WTC11 (cell line): ENCODE data around the gene SLIT1. TPM values are rescaled to one million over a fixed set of nuclear protein-coding genes. Genes with fewer than 3 reads are reported as not detected.
A peak's percentile ranks its signal among the peaks of the same experiment; 100 is the strongest.

ENCODE experiments used
- ATAC-seq: fragments of 200-7000 bp; cut with Tn5 transposase; 2 replicates; pipeline ENCODE4 v1.10.0; 2021; ENCODE audit warnings: mild to moderate bottlenecking, moderate library complexity
- CTCF ChIA-PET: fragments of 300-600 bp; sonication (Branson Sonifier 250); formaldehyde crosslinking; loops from one replicate; lab custom pipeline; 2021; ENCODE audit warnings: antibody characterized with exemption; lab: Charles Lee
- POLR2A ChIA-PET: fragments of 350-600 bp; sonication (Branson Sonifier 250); formaldehyde crosslinking; loops from one replicate; lab custom pipeline; 2021; ENCODE audit warnings: antibody characterized with exemption; lab: Charles Lee
- DNase-seq: peaks from one replicate; pipeline ENCODE4 v3.0.0; 2021; ENCODE audit warnings: low spot score
- H3K27ac Mint-ChIP-seq: 2 replicates; pipeline ENCODE4 v1.8.0; 2021; ENCODE audit warnings: mixed read lengths
- H3K27me3 Mint-ChIP-seq: 2 replicates; pipeline ENCODE4 v1.8.0; 2021; ENCODE audit warnings: low read depth, mild to moderate bottlenecking, moderate library complexity, mixed read lengths
- H3K36me3 Mint-ChIP-seq: 2 replicates; pipeline ENCODE4 v1.8.0; 2021; ENCODE audit warnings: mixed read lengths
- H3K4me1 Mint-ChIP-seq: 2 replicates; pipeline ENCODE4 v1.8.0; 2022; ENCODE audit warnings: mixed read lengths
- H3K4me3 Mint-ChIP-seq: 2 replicates; pipeline ENCODE4 v1.8.0; 2021; ENCODE audit warnings: mild to moderate bottlenecking, moderate library complexity, mixed read lengths
- H3K9me3 Mint-ChIP-seq: 2 replicates; pipeline ENCODE4 v1.8.0; 2021; ENCODE audit warnings: mixed read lengths
- ARID4B ChIP-seq: sonication (generic); formaldehyde crosslinking; IDR thresholded peaks from 2 replicates; pipeline ENCODE4 v1.8.0; 2023; ENCODE audit warnings: missing genetic modification reagents, mild to moderate bottlenecking, borderline replicate concordance
- CBFB ChIP-seq: sonication (generic); formaldehyde crosslinking; IDR thresholded peaks from 2 replicates; pipeline ENCODE4 v1.8.1; 2022; ENCODE audit warnings: mild to moderate bottlenecking, low read depth, missing genetic modification reagents
- CTCF ChIP-seq: fragments of 200-600 bp; IDR thresholded peaks from 2 replicates; pipeline ENCODE4 v1.8.0; 2022; ENCODE audit warnings: antibody characterized with exemption
- FOXP1 ChIP-seq: sonication (generic); formaldehyde crosslinking; IDR thresholded peaks from 2 replicates; pipeline ENCODE4 v1.8.0; 2022; ENCODE audit warnings: missing genetic modification reagents, mild to moderate bottlenecking, moderate library complexity, borderline replicate concordance
- GTF2I ChIP-seq: fragments of 250-450 bp; sonication (Bioruptor Pico); conservative IDR thresholded peaks from 2 replicates; pipeline ENCODE4 v1.4.0; 2021; ENCODE audit warnings: mild to moderate bottlenecking
- MAX ChIP-seq: sonication (generic); formaldehyde crosslinking; IDR thresholded peaks from 2 replicates; pipeline ENCODE4 v1.8.0; 2022; ENCODE audit warnings: mild to moderate bottlenecking, missing genetic modification reagents
- MXD4 ChIP-seq: fragments of 250-450 bp; sonication (Bioruptor Pico); IDR thresholded peaks from 2 replicates; pipeline ENCODE4 v1.8.0; 2021; ENCODE audit warnings: mild to moderate bottlenecking, moderate library complexity, borderline replicate concordance
- NFE2L1 ChIP-seq: sonication (generic); formaldehyde crosslinking; IDR thresholded peaks from 2 replicates; pipeline ENCODE4 v1.8.1; 2023; ENCODE audit warnings: missing genetic modification reagents
- NFYB ChIP-seq: sonication (generic); formaldehyde crosslinking; conservative IDR thresholded peaks from 2 replicates; pipeline ENCODE4 v1.8.0; 2022; ENCODE audit warnings: low read depth, missing genetic modification reagents
- PRRX2 ChIP-seq: fragments of 250-450 bp; sonication (Bioruptor Pico); IDR thresholded peaks from 2 replicates; pipeline ENCODE4 v1.8.0; 2021; ENCODE audit warnings: mild to moderate bottlenecking
- SMAD4 ChIP-seq: sonication (generic); formaldehyde crosslinking; IDR thresholded peaks from 2 replicates; pipeline ENCODE4 v1.8.0; 2022; ENCODE audit warnings: mild to moderate bottlenecking, missing genetic modification reagents
- TEAD1 ChIP-seq: sonication (generic); formaldehyde crosslinking; IDR thresholded peaks from 2 replicates; pipeline ENCODE4 v1.8.0; 2022; ENCODE audit warnings: mild to moderate bottlenecking, missing genetic modification reagents
- USF2 ChIP-seq: sonication (generic); formaldehyde crosslinking; IDR thresholded peaks from 2 replicates; pipeline ENCODE4 v1.8.1; 2023; ENCODE audit warnings: mild to moderate bottlenecking, missing genetic modification reagents, moderate library complexity
- ZNF121 ChIP-seq: sonication (generic); formaldehyde crosslinking; IDR thresholded peaks from 2 replicates; pipeline ENCODE4 v1.8.0; 2023; ENCODE audit warnings: missing genetic modification reagents
- total RNA-seq: library from RNA; stranded (reverse); gene quantifications from 3 replicates; pipeline ENCODE4 v1.2.3, GENCODE V29; 2021

SLIT1 gene
- total RNA-seq, 1 experiment from 2014 or later, result 1.6 TPM

GRCh38 chr10:97038688-97039087, 147.1 kb downstream of the SLIT1 start (continued):
- TF ChIP-seq ARID4B (no peak), NFE2L1 (no peak)

- Mint-ChIP-seq H3K4me1 (peaks cover 28% of the 10 kb centered on the region), H3K4me3 (peak overlapping the region; percentile 45), H3K9me3 (no peaks in the 10 kb centered on the region), H3K36me3 (no peaks in the 10 kb centered on the region), H3K27ac (no peak overlapping the region), H3K27me3 (peaks cover 5% of the 10 kb centered on the region)
- DNase-seq (peak; percentile 95), ATAC-seq (peak; percentile 94)
- ChIA-PET POLR2A (no interaction called here), CTCF (interaction anchor here (0.5 to 5.7 kb wide), 63 partner anchors 8 to 663 kb away, joined by 3 to 98 read pairs (median 4); partner anchors contain the start of gene SLIT1)
- TF ChIP-seq PRRX2 (CRISPR knock-in tag) (0 out of 2 replicates have a peak, but pooled peaks have one; percentile 15), CBFB (CRISPR knock-in tag) (no peak), SMAD4 (CRISPR knock-in tag) (no peak), NFYB (CRISPR knock-in tag) (no peak), MXD4 (CRISPR knock-in tag) (no peak), USF2 (peak; percentile 55), GTF2I (CRISPR knock-in tag) (no peak), ZNF121 (CRISPR knock-in tag) (0 out of 2 replicates have a peak, but pooled peaks have one; percentile 17), TEAD1 (CRISPR knock-in tag) (peak; percentile 53; the same call in 1 of the 2 replicates), CTCF (peak; percentile 92), MAX (peak; percentile 28; the same call in 1 of the 2 replicates), FOXP1 (CRISPR knock-in tag) (no peak)
These were observed 148.1 kb downstream of the SLIT1 start for GRCh38 chr10:97037365-97038361.
